DND-41 (cell line): Measurements from ENCODE around the gene USP1.

ENCODE experiments used
- EZH2 ChIP-seq: IDR thresholded peaks from 3 replicates; pipeline ENCODE4 v1.6.1; 2012; ENCODE audit warnings: borderline replicate concordance, low read depth, mild to moderate bottlenecking, moderate library complexity, low read length, inconsistent platforms; ENCODE audit not compliant: severe bottlenecking
- TF ChIP-seq, protein P1 (sequence below): IDR thresholded peaks from 2 replicates; pipeline ENCODE4 v1.5.1; 2012; ENCODE audit warnings: borderline replicate concordance, low read length, moderate library complexity, mild to moderate bottlenecking; ENCODE audit not compliant: poor library complexity, severe bottlenecking; ENCODE audit errors: extremely low read depth

DNA sequence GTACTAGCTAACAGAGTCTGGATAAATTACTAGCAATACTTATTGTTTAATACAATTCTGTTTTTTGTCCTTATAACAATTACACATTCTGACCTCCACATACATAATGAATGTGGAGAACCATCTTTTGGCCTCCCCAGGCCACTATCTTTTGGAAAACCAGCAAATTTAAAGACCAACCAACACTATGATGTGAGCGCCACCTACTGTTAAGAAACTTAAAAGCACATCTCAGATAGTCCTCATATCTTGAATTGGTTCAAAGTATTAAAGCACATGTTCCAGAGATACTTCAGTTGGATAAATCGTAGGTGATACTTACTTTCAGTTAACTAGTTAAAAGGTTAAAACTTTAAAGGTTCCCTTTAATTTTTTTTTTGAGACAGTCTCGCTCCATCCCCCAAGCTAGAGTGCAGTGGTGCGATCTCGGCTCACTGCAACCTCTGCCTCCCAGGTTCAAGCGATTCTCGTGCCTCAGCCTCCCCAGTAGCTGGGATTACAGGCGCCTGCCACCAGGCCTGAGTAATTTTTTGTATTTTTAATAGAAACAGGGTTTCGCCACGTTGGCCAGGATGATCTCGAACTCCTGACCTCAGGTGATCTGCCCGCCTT is 29.3 kb upstream of the USP1 start:
- TF ChIP-seq, protein P1, sequence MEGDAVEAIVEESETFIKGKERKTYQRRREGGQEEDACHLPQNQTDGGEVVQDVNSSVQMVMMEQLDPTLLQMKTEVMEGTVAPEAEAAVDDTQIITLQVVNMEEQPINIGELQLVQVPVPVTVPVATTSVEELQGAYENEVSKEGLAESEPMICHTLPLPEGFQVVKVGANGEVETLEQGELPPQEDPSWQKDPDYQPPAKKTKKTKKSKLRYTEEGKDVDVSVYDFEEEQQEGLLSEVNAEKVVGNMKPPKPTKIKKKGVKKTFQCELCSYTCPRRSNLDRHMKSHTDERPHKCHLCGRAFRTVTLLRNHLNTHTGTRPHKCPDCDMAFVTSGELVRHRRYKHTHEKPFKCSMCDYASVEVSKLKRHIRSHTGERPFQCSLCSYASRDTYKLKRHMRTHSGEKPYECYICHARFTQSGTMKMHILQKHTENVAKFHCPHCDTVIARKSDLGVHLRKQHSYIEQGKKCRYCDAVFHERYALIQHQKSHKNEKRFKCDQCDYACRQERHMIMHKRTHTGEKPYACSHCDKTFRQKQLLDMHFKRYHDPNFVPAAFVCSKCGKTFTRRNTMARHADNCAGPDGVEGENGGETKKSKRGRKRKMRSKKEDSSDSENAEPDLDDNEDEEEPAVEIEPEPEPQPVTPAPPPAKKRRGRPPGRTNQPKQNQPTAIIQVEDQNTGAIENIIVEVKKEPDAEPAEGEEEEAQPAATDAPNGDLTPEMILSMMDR, result peak; percentile 85
- no peak for TF ChIP-seq EZH2
